Activated CD4-positive, alpha-beta T cell treated with anti-CD3 and anti-CD28 coated beads, Interleukin-2, amount 50 U/mL, for 4 hours (primary cell): ENCODE measurements around the gene OR4C15.

Experiments used
- DNase-seq, 2 experiments: peaks; one replicate each; pipeline ENCODE4 v3.0.0-alpha.2; 2020

Gene OR4C15

GRCh38 chr11:55554169-55554568 is at the start of gene OR4C15:
Gene OR4C15, plus strand, starts transcription at chr11:55554469. Its CDS starts 0 bp downstream, at chr11:55554469.
- no peak for DNase-seq

DNA sequence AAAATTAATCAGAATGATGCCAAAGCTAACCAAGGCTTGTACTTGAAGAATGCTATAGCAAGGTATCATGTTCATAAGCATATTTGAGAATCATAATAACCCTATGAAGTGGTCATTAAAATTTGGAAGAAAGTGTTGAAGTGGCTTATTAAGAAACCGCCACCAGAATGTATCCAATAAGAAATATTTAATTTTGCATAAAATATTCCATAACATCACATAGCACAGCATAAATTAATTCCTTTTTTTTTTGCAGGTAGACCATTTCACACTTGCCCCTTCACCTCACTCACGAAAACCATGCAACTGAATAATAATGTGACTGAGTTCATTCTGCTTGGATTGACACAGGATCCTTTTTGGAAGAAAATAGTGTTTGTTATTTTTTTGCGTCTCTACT is 17.6 kb downstream of the OR4C15 start, which contains the start of gene OR4C16:
OR4C16 (plus strand) TSS at position 301 of the 400 bp plus-strand sequence; CDS start at position 301, 0 bp downstream.
- no peak for DNase-seq

DNA sequence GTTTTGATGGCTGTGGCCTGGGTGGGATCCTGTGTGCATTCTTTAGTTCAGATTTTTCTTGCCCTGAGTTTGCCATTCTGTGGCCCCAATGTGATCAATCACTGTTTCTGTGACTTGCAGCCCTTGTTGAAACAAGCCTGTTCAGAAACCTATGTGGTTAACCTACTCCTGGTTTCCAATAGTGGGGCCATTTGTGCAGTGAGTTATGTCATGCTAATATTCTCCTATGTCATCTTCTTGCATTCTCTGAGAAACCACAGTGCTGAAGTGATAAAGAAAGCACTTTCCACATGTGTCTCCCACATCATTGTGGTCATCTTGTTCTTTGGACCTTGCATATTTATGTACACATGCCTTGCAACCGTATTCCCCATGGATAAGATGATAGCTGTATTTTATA is 18.3 kb downstream of the OR4C15 start:
- DNase-seq: no peak
